GM20000 (cell line): ENCODE results near the gene PKN2.

ENCODE experiments used
- DNase-seq: peaks from one replicate; pipeline ENCODE4 v3.0.0; 2012; ENCODE audit warnings: low spot score
- TF ChIP-seq, protein P1 (sequence below): IDR thresholded peaks from 2 replicates; pipeline ENCODE4 v1.5.1; 2012; ENCODE audit warnings: mild to moderate bottlenecking, control low read depth; ENCODE audit errors: extremely low read depth, missing control alignments

Gene PKN2

DNA sequence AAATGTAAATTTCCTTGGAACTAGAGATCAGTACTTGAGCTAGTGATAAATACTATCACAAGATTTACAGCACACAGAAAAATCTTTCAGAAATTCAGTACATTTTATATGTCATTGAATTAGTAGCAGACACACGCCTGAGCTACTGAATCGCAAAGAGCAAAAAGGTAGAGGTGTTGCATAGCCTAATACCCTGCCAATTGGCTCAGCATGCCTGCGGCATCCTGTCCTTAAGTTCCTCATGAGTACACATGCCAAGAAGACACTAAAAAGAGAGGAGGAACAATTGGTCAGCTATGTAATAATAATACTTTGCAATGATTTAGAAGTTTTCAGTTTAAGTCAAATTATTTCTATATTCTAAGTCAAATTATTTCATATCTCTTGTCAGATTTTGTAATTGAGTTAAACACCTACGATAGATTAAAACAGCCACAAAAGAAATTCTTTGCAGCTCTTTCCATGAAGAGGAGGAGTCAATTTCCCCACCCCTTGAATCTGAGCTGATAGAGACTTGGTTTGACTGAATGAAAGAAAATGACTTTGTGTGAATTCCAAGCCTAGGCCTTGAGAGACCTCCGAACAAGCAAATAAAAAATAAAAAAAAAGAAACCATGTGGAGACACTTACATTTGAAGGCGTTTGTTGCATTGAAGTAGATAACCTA, 36.2 kb upstream of the PKN2 start:
- TF ChIP-seq, protein P1, sequence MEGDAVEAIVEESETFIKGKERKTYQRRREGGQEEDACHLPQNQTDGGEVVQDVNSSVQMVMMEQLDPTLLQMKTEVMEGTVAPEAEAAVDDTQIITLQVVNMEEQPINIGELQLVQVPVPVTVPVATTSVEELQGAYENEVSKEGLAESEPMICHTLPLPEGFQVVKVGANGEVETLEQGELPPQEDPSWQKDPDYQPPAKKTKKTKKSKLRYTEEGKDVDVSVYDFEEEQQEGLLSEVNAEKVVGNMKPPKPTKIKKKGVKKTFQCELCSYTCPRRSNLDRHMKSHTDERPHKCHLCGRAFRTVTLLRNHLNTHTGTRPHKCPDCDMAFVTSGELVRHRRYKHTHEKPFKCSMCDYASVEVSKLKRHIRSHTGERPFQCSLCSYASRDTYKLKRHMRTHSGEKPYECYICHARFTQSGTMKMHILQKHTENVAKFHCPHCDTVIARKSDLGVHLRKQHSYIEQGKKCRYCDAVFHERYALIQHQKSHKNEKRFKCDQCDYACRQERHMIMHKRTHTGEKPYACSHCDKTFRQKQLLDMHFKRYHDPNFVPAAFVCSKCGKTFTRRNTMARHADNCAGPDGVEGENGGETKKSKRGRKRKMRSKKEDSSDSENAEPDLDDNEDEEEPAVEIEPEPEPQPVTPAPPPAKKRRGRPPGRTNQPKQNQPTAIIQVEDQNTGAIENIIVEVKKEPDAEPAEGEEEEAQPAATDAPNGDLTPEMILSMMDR: no peak
- no peak for DNase-seq

DNA sequence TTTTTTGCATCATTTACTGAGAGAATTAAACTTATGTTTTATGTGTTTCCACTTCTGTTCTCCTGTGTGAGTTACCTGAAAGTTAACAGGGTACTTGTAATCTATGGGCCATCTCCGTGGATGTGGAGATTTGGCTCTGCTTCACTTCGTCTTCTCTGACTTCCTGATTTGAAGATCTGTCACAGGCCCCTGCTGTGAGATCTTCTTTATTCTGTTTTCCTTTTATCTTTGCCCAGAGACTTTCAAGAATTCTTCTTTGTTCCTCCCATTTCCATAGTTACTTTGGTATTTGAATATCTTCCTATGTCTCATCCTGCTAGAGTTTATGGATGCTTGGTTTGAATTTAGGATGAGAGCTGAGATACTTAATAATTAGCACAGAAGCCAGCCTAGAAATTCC, 35.4 kb upstream of the PKN2 start:
- TF ChIP-seq, protein P1: no peak
- no peak for DNase-seq

DNA sequence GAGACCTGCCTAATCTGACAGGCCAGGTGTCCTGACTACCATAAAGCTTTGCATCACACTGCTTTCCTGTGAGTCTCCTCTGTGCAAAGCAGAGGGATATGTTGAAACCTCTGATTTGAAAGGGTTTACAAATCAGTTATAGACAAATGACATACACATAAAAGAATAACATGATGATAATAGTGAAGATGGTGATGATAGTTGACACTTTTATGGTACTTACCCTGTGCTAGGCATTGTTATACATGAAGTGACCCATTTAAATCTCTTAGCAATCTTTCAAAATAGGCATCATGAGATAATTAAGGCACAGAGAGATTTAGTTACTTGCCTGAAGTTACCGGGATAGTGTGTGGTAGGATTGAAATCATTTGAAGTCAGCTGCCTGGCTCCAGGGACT, 34.1 kb upstream of the PKN2 start:
- TF ChIP-seq, protein P1: no peak

DNA sequence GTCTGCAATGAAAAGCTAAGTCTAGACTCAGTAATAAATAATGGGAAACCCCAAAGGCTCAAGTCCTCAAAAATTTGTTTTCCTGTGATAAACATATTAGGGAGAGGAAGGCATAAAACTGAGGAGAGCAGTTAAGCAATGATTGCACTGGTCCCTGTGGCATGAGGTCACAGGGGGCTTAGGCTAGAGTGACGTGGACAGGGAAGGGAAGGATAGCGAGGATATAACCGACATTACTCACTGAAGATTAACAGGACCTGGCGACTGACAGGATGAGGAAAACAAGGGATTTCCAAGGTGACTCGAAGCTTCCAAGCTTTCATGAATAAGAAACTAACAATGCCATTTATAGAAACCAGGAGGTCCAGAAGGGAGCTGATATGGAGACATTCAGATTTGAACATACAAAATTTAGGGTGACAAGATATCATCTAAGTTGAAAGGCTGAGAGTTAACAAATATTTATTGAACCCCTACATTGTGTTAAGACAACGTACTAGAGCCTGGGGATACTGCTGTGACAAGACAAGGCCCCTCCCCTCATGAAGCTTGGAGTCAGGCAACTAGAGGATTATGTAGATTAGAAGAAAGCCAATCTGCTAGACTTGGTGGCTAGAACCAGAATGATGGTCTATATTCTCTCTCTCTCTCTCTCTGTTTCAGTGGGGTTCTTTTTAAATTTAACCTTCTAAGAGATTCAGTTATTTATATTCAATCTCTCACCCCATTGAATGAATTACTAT, 33.2 kb upstream of the PKN2 start:
- TF ChIP-seq, protein P1: no peak
- DNase-seq: no peak

More for the DNA sequence above, 34.1 kb upstream of the PKN2 start:
- no peak for DNase-seq

DNA sequence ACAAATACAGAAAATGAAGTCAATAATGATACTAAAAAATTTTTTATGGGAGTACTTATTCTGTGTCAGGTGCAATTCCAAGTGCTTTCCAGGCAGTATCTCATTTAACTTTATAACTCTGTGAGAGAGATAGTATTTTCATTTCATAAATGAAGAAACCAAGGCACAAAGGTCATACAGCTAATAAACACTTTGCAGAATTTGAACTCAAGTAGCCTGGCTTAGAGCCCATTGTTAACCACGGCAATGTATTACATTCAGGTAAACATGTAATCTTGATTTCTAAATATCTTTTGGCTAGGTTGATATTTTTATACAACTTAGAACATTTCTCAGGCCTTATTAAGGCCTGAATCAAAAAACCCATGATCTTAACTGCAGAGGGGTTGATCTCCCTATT, 28.9 kb upstream of the PKN2 start:
- no peak for DNase-seq
- TF ChIP-seq, protein P1: no peak

DNA sequence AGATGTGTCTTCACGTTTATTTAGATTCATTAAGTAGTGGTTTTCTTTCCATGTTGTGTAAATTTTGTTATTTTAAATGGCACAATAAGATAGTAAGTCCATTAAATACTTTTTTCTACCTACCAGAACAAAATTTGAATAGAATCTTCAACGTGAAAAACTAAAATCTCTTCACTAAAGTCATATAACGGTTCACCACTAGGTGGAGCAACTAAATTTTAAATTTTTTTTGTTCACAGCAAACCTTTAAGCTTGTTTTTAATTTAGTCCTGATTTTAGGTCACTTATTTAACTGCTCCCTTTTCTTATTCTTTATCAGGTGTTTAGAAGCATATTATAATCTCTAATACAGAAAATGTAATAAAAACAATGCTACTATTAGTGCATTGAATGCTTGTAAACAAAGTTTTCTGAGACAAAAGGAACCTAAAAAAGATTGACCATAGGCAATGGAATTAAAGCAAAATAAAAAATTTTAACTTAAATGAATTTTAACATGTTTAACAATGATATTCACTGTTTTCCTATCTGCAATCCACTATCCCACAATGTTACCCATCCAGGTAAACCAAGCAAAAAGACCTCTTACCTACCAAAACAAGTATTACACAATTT, 28.3 kb upstream of the PKN2 start:
- peak; percentile 22 for DNase-seq
- TF ChIP-seq, protein P1: no peak

DNA sequence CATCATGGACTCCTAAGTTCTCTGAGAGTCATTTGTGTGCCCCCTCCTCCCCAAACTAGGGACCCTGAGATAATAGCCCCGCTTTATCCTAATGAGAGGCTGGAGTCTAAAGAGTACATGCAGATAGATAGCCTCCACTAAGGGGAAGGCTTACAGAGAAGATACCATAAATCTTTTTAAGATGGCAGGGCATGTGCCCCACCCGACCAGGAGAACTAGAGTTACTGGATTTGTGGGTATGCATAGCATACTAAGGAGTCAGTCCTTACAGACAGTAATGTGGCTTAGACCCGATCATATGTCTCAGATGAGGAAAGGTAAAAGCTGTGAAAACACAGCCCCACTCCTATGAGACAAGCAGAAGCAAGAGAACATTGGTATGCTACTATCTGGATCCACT, 25.7 kb upstream of the PKN2 start:
- DNase-seq: no peak
- TF ChIP-seq, protein P1: no peak
